GM19452 (cell line): ENCODE measurements around the gene SH3PXD2A.
A peak's percentile ranks its signal among the peaks of the same experiment; 100 is the strongest.

Source experiments
- ATAC-seq: cut with Tn5 transposase; IDR thresholded peaks from one replicate; pipeline ENCODE4 v1.9.1; 2021; ENCODE audit not compliant: unreplicated experiment

SH3PXD2A gene

GRCh38 chr10:103727991-103728689 is 127.2 kb downstream of the SH3PXD2A start:
- ATAC-seq: no peak

- no peak for ATAC-seq
These were observed 127.8 kb downstream of the SH3PXD2A start for GRCh38 chr10:103727546-103727963.

GRCh38 chr10:103726637-103727036 is 128.7 kb downstream of the SH3PXD2A start:
- ATAC-seq: no peak

- no peak for ATAC-seq
These were observed 130.1 kb downstream of the SH3PXD2A start for GRCh38 chr10:103725242-103725641.

- no peak for ATAC-seq
These were observed 130.6 kb downstream of the SH3PXD2A start for GRCh38 chr10:103724771-103725170.

GRCh38 chr10:103724074-103724473 is 131.3 kb downstream of the SH3PXD2A start:
- ATAC-seq: no peak

- ATAC-seq: no peak
These were observed 131.8 kb downstream of the SH3PXD2A start for GRCh38 chr10:103723557-103723956.

- ATAC-seq: no peak
These were observed 132.7 kb downstream of the SH3PXD2A start for GRCh38 chr10:103722632-103723031.

- ATAC-seq: no peak
These were observed 134.4 kb downstream of the SH3PXD2A start for GRCh38 chr10:103720964-103721335.

GRCh38 chr10:103720328-103720963 is 134.9 kb downstream of the SH3PXD2A start:
- no peak for ATAC-seq

GRCh38 chr10:103719036-103719435 is 136.3 kb downstream of the SH3PXD2A start:
- ATAC-seq: no peak

GRCh38 chr10:103718247-103718620 is 137.1 kb downstream of the SH3PXD2A start:
- ATAC-seq: no peak

- no peak for ATAC-seq
These were observed 137.8 kb downstream of the SH3PXD2A start for GRCh38 chr10:103717341-103718246.

- ATAC-seq: no peak
These were observed 138.9 kb downstream of the SH3PXD2A start for GRCh38 chr10:103716206-103717160.

GRCh38 chr10:103715430-103715829 is 139.9 kb downstream of the SH3PXD2A start:
- ATAC-seq: no peak

- no peak for ATAC-seq
These were observed 141.0 kb downstream of the SH3PXD2A start for GRCh38 chr10:103714232-103714891.

- no peak for ATAC-seq
These were observed 141.7 kb downstream of the SH3PXD2A start for GRCh38 chr10:103713676-103714075.

GRCh38 chr10:103712898-103713498 is 142.4 kb downstream of the SH3PXD2A start:
- ATAC-seq: peak; percentile 79

GRCh38 chr10:103712146-103712545 is 143.2 kb downstream of the SH3PXD2A start:
- ATAC-seq: no peak
